Measurements from ENCODE around the gene GLT8D1.

DNA sequence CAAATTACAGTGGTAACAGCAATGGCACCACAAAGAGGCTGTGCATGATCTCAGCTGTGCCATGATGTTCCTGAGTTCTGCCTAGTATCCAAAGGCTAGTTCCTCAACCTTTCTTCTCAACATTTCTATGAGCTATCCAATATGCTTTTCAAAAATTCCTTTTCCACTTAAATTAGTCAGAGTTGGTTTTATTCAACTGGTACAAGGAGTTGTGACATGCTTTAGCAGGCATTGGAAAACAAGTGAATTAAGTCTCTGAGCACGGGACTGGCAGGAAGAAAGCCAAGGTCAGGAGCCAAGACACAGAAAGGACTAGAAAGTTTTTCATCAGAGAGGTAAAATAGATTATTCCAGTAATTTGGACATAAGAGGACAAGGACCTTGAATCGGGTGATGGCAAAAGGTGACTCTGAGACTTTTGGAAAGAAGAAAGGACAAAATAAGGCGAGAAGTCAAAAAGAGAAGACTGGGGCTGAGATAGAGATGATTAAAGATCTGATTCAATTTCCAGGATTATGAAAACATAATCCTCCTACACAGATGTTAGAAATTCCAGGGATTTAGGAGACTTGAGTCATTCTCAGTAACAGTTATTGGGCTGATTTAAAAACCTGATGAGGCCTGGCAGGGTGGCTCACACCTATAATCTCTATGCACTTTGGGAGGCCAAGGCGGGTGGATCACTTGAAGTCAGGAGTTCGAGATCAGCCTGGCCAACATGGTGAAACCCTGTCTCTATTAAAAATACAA lies 56.0 kb downstream of the GLT8D1 start:
- TF ChIP-seq, protein P1, sequence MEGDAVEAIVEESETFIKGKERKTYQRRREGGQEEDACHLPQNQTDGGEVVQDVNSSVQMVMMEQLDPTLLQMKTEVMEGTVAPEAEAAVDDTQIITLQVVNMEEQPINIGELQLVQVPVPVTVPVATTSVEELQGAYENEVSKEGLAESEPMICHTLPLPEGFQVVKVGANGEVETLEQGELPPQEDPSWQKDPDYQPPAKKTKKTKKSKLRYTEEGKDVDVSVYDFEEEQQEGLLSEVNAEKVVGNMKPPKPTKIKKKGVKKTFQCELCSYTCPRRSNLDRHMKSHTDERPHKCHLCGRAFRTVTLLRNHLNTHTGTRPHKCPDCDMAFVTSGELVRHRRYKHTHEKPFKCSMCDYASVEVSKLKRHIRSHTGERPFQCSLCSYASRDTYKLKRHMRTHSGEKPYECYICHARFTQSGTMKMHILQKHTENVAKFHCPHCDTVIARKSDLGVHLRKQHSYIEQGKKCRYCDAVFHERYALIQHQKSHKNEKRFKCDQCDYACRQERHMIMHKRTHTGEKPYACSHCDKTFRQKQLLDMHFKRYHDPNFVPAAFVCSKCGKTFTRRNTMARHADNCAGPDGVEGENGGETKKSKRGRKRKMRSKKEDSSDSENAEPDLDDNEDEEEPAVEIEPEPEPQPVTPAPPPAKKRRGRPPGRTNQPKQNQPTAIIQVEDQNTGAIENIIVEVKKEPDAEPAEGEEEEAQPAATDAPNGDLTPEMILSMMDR (IDR thresholded peaks at IDR 0.05 in 2 of 3, conservative IDR thresholded peaks at IDR 0.05 in 1 of 3; ENCODE audit: borderline replicate concordance in 1 of 3, insufficient read depth in 1 of 3, low read depth in 2 of 3, low read length in 2 of 3), result no peak
- TF ChIP-seq ZFX (IDR thresholded peaks at IDR 0.05) (no peak), JUND (IDR thresholded peaks at IDR 0.05) (no peak), EZH2phosphoT487 (IDR thresholded peaks at IDR 0.05; ENCODE audit: borderline replicate concordance) (no peak), SIN3A (IDR thresholded peaks at IDR 0.05; ENCODE audit: low read depth) (no peak), EZH2 (IDR thresholded peaks at IDR 0.05) (no peak), POLR2A (IDR thresholded peaks at IDR 0.05; ENCODE audit: borderline replicate concordance, extremely low read depth, insufficient read depth, insufficient read length) (no peak)
- TF ChIP-seq, protein P2, sequence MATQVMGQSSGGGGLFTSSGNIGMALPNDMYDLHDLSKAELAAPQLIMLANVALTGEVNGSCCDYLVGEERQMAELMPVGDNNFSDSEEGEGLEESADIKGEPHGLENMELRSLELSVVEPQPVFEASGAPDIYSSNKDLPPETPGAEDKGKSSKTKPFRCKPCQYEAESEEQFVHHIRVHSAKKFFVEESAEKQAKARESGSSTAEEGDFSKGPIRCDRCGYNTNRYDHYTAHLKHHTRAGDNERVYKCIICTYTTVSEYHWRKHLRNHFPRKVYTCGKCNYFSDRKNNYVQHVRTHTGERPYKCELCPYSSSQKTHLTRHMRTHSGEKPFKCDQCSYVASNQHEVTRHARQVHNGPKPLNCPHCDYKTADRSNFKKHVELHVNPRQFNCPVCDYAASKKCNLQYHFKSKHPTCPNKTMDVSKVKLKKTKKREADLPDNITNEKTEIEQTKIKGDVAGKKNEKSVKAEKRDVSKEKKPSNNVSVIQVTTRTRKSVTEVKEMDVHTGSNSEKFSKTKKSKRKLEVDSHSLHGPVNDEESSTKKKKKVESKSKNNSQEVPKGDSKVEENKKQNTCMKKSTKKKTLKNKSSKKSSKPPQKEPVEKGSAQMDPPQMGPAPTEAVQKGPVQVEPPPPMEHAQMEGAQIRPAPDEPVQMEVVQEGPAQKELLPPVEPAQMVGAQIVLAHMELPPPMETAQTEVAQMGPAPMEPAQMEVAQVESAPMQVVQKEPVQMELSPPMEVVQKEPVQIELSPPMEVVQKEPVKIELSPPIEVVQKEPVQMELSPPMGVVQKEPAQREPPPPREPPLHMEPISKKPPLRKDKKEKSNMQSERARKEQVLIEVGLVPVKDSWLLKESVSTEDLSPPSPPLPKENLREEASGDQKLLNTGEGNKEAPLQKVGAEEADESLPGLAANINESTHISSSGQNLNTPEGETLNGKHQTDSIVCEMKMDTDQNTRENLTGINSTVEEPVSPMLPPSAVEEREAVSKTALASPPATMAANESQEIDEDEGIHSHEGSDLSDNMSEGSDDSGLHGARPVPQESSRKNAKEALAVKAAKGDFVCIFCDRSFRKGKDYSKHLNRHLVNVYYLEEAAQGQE (IDR thresholded peaks at IDR 0.05; ENCODE audit: low read depth), result no peak
- TF ChIP-seq, protein P3, sequence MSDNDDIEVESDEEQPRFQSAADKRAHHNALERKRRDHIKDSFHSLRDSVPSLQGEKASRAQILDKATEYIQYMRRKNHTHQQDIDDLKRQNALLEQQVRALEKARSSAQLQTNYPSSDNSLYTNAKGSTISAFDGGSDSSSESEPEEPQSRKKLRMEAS (IDR thresholded peaks at IDR 0.05), result no peak
- TF ChIP-seq, protein P4, sequence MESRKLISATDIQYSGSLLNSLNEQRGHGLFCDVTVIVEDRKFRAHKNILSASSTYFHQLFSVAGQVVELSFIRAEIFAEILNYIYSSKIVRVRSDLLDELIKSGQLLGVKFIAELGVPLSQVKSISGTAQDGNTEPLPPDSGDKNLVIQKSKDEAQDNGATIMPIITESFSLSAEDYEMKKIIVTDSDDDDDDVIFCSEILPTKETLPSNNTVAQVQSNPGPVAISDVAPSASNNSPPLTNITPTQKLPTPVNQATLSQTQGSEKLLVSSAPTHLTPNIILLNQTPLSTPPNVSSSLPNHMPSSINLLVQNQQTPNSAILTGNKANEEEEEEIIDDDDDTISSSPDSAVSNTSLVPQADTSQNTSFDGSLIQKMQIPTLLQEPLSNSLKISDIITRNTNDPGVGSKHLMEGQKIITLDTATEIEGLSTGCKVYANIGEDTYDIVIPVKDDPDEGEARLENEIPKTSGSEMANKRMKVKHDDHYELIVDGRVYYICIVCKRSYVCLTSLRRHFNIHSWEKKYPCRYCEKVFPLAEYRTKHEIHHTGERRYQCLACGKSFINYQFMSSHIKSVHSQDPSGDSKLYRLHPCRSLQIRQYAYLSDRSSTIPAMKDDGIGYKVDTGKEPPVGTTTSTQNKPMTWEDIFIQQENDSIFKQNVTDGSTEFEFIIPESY (IDR thresholded peaks at IDR 0.05; ENCODE audit: extremely low read depth, insufficient replicate concordance, low read length), result no peak
